ENCODE measurements around the gene CDK6.

DNA sequence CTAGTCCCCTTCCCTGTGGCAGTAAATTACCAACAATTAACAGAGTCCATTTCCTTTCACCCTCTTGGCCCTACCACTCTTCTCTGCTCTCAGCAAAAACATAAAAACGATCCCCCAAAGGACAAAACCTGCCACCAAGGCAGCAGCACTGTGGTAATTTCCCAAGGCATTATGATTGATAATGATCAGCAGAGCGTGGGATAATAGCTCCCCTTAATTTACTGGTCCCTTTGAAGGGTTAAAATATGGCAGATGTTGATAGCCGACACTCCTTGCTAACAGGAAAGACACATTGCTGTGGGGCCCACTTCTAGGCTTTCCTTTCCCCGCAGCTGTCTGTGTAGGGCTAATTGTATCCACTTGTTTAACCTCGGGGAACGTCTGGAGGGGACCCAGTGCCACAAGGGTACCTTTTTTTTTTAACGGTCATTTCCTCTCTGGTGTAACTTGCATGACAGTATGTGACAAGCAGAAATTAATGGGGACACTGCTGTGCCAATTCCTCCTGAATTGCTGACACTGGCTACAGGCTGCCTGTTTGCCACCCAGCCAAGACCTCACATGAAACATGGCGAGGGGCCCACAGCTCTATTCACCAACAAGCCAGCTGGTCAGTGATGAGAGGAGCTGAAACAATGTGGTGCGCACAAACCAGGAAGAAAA, 81.3 kb downstream of the CDK6 start:
- TF ChIP-seq, protein P1, sequence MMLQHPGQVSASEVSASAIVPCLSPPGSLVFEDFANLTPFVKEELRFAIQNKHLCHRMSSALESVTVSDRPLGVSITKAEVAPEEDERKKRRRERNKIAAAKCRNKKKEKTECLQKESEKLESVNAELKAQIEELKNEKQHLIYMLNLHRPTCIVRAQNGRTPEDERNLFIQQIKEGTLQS (IDR thresholded peaks at IDR 0.05) = no peak
- TF ChIP-seq, protein P2, sequence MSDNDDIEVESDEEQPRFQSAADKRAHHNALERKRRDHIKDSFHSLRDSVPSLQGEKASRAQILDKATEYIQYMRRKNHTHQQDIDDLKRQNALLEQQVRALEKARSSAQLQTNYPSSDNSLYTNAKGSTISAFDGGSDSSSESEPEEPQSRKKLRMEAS (IDR thresholded peaks at IDR 0.05) = no peak
- TF ChIP-seq SIN3A (IDR thresholded peaks at IDR 0.05; ENCODE audit: low read depth) (no peak), SP1 (IDR thresholded peaks at IDR 0.05; ENCODE audit: low read depth) (no peak), POLR2A (IDR thresholded peaks at IDR 0.05; ENCODE audit: borderline replicate concordance, extremely low read depth, insufficient read depth, insufficient read length) (no peak), EZH2 (IDR thresholded peaks at IDR 0.05) (no peak), EZH2phosphoT487 (IDR thresholded peaks at IDR 0.05; ENCODE audit: borderline replicate concordance) (no peak), POLR2AphosphoS5 (IDR thresholded peaks at IDR 0.05; ENCODE audit: low read depth, low read length) (no peak), YY1 (IDR thresholded peaks at IDR 0.05; ENCODE audit: extremely low read depth, insufficient replicate concordance, low read depth, low read length) (no peak)
- TF ChIP-seq, protein P3, sequence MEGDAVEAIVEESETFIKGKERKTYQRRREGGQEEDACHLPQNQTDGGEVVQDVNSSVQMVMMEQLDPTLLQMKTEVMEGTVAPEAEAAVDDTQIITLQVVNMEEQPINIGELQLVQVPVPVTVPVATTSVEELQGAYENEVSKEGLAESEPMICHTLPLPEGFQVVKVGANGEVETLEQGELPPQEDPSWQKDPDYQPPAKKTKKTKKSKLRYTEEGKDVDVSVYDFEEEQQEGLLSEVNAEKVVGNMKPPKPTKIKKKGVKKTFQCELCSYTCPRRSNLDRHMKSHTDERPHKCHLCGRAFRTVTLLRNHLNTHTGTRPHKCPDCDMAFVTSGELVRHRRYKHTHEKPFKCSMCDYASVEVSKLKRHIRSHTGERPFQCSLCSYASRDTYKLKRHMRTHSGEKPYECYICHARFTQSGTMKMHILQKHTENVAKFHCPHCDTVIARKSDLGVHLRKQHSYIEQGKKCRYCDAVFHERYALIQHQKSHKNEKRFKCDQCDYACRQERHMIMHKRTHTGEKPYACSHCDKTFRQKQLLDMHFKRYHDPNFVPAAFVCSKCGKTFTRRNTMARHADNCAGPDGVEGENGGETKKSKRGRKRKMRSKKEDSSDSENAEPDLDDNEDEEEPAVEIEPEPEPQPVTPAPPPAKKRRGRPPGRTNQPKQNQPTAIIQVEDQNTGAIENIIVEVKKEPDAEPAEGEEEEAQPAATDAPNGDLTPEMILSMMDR (IDR thresholded peaks at IDR 0.05 in 2 of 3, conservative IDR thresholded peaks at IDR 0.05 in 1 of 3; ENCODE audit: borderline replicate concordance in 1 of 3, insufficient read depth in 1 of 3, low read depth in 2 of 3, low read length in 2 of 3) = no peak

All from HCT116 (cell line).